HepG2 (cell line): Measurements from ENCODE around the gene RNF222. TPM values are rescaled to one million over a fixed set of nuclear protein-coding genes. Genes with fewer than 3 reads are reported as not detected.

Source experiments
- ATAC-seq: fragments of 200-7000 bp; cut with Tn5 transposase; 3 replicates; pipeline ENCODE4 v1.9.1; 2020; ENCODE audit warnings: mild to moderate bottlenecking, moderate library complexity
- BruUV-seq: library from RNA; stranded (reverse); fragments of 400-500 nt; replicated peaks from 2 replicates; lab custom pipeline; 2021; lab: Mats Ljungman, UMichigan
- CTCF ChIA-PET: fragments of 300-600 bp; formaldehyde crosslinking; extraction: SDS; loops from one replicate; lab custom pipeline; 2021; ENCODE audit warnings: low total read pairs, inconsistent platforms, low intra/inter-chr PET ratio; lab: Yijun Ruan, JAX
- POLR2A ChIA-PET: fragments of 350-600 bp; sonication (Branson Sonifier 250); formaldehyde crosslinking; loops from one replicate; lab custom pipeline; 2020; ENCODE audit warnings: antibody characterized with exemption, inconsistent platforms; lab: Yijun Ruan, JAX
- DNase-seq: peaks from one replicate; pipeline ENCODE4 v3.0.0-alpha.2; 2015; ENCODE audit warnings: low spot score
- FAIRE-seq: peaks from 3 replicates; lab custom pipeline; 2011; peaks lifted over from hg19 to GRCh38; lab: Jason Lieb, UNC
- H2AFZ ChIP-seq: one replicate; pipeline ENCODE4 v1.6.1; 2011; ENCODE audit warnings: low read length, inconsistent platforms
- H3K27ac ChIP-seq: fragments of 300-600 bp; 3 replicates; pipeline ENCODE4 v1.8.0; 2011; ENCODE audit warnings: mixed run types, mild to moderate bottlenecking, mixed read lengths, low read length, inconsistent platforms; ENCODE audit not compliant: insufficient read depth; ENCODE audit errors: extremely low read length
- H3K27me3 ChIP-seq, 2 experiments: fragments of 200-600 bp in 1 of 2; 2 replicates in 1 of 2; 3 replicates in 1 of 2; pipeline versions ENCODE4 v1.6.0 to v1.8.0; 2011; ENCODE audit warnings: low read length in 2 of 2, mild to moderate bottlenecking in 2 of 2, moderate library complexity in 2 of 2, inconsistent platforms in 1 of 2; ENCODE audit not compliant: insufficient read depth in 2 of 2, control insufficient read depth in 1 of 2
- H3K36me3 ChIP-seq, 2 experiments: fragments of 200-600 bp in 1 of 2; replicated peaks in 1 of 2; 2 replicates in 1 of 2; 3 replicates in 1 of 2; pipeline versions ENCODE4 v1.5.1 to v1.8.0; 2011; ENCODE audit warnings: low read length in 2 of 2, inconsistent platforms in 1 of 2; ENCODE audit not compliant: insufficient read depth in 2 of 2, control insufficient read depth in 1 of 2
- H3K4me1 ChIP-seq: 2 replicates; pipeline ENCODE4 v1.5.1; 2012; ENCODE audit warnings: low read length, inconsistent platforms; ENCODE audit not compliant: insufficient read depth
- H3K4me2 ChIP-seq: 2 replicates; pipeline ENCODE4 v1.6.0; 2011; ENCODE audit warnings: low read depth, low read length, inconsistent platforms
- H3K4me3 ChIP-seq, 3 experiments: fragments of 200-600 bp in 1 of 3; sonication (generic), shearing (Covaris generic) in 1 of 3; replicated peaks in 1 of 3; 2 replicates each; pipeline ENCODE4 v1.5.1; 2011 to 2016; ENCODE audit warnings: low read length in 3 of 3, inconsistent platforms in 2 of 3, low read depth in 2 of 3, mild to moderate bottlenecking in 2 of 3, control low read depth in 1 of 3, mixed read lengths in 1 of 3; ENCODE audit not compliant: insufficient read depth in 1 of 3
- H3K79me2 ChIP-seq: one replicate; pipeline ENCODE4 v1.6.1; 2011; ENCODE audit warnings: low read length, inconsistent platforms; ENCODE audit not compliant: insufficient read depth
- H3K9ac ChIP-seq: 2 replicates; pipeline ENCODE4 v1.6.0; 2011; ENCODE audit warnings: mild to moderate bottlenecking, low read depth, low read length, inconsistent platforms; ENCODE audit not compliant: insufficient read depth
- H3K9me3 ChIP-seq: 2 replicates; pipeline ENCODE4 v1.5.1; 2012; ENCODE audit warnings: mild to moderate bottlenecking, low read length
- H4K20me1 ChIP-seq: 2 replicates; pipeline ENCODE4 v1.6.0; 2011; ENCODE audit warnings: inconsistent platforms, mild to moderate bottlenecking, low read length, moderate library complexity; ENCODE audit not compliant: insufficient read depth
- HOXA3 ChIP-seq: sonication (generic); formaldehyde crosslinking; IDR thresholded peaks from 2 replicates; pipeline ENCODE4 v1.5.0; 2020; ENCODE audit warnings: missing genetic modification reagents
- POLR2AphosphoS5 ChIP-seq: IDR thresholded peaks from 2 replicates; pipeline ENCODE4 v1.6.1; 2012; ENCODE audit warnings: low read depth, low read length
- REL ChIP-seq: sonication (generic); formaldehyde crosslinking; conservative IDR thresholded peaks from 2 replicates; pipeline ENCODE4 v1.8.0; 2022; ENCODE audit warnings: mild to moderate bottlenecking, missing genetic modification reagents, moderate library complexity
- SNAI1 ChIP-seq: sonication (generic); formaldehyde crosslinking; IDR thresholded peaks from 2 replicates; pipeline ENCODE4 v1.5.0; 2020; ENCODE audit warnings: mild to moderate bottlenecking, missing genetic modification reagents, borderline replicate concordance
- STAG1 ChIP-seq: sonication (generic); formaldehyde crosslinking; IDR thresholded peaks from 2 replicates; pipeline ENCODE4 v1.4.0; 2020; ENCODE audit warnings: missing genetic modification reagents
- TRIM24 ChIP-seq: sonication (generic); formaldehyde crosslinking; IDR thresholded peaks from 2 replicates; pipeline ENCODE4 v1.8.0; 2022; ENCODE audit warnings: mild to moderate bottlenecking, missing genetic modification reagents
- ZC3H13 ChIP-seq: sonication (generic); formaldehyde crosslinking; IDR thresholded peaks from 2 replicates; pipeline ENCODE4 v1.8.1; 2023; ENCODE audit warnings: mild to moderate bottlenecking, missing genetic modification reagents, moderate library complexity
- ZNF724P ChIP-seq: sonication (generic); formaldehyde crosslinking; IDR thresholded peaks from 2 replicates; pipeline ENCODE4 v1.8.0; 2022; ENCODE audit warnings: missing genetic modification reagents, borderline replicate concordance
- ZSCAN31 ChIP-seq: sonication (generic); formaldehyde crosslinking; IDR thresholded peaks from 2 replicates; pipeline ENCODE4 v1.5.0; 2020; ENCODE audit warnings: low read depth, mild to moderate bottlenecking, missing genetic modification reagents
- WGBS: methylation state at CpG from one replicate; pipeline ENCODE4 v1.1.6; 2017; ENCODE audit warnings: low lambda C conversion rate; 5-methylcytosine and 5-hydroxymethylcytosine counted together
- in situ Hi-C: cut with HindIII; loops from 2 replicates; pipeline ENCODE4 v1.10.0; 2017; ENCODE audit warnings: low pct_unique_long_range_greater_than_20kb; ENCODE audit not compliant: extremely low pct_ligation_motif_present
- intact Hi-C: fragments of 100-400 bp; cut with micrococcal nuclease; formaldehyde crosslinking; loops from one replicate; pipeline ENCODE4 v1.10.0; 2022; ENCODE audit not compliant: unreplicated experiment
- polyA plus RNA-seq, 8 experiments: library from polyadenylated mRNA; depleted of rRNA in 3 of 8; stranded (reverse) in 7 of 8; unstranded in 1 of 8; fragments of >200 nt; fragmentation: Illumina TruSeq in 4 of 8; extraction: Trizol in 4 of 8; gene quantifications; 2 replicates each; pipeline versions ENCODE4 v1.2.1 to v1.2.3, GENCODE V29; 2011 to 2016; ENCODE audit warnings: low read depth in 4 of 8, missing spikeins in 1 of 8, mixed read lengths in 1 of 8; ENCODE audit not compliant: insufficient read depth in 1 of 8
- total RNA-seq, 5 experiments: library from RNA; depleted of rRNA; stranded (reverse); fragments of >200 nt; fragmentation: Illumina TruSeq; extraction: Trizol; gene quantifications; 2 replicates each; pipeline ENCODE4 v1.2.3, GENCODE V29; 2016; ENCODE audit warnings: low read depth in 1 of 5
- TF ChIP-seq, protein P1 (sequence below): IDR thresholded peaks from 2 replicates; pipeline ENCODE4 v1.6.1; 2016; ENCODE audit warnings: control low read depth
- TF ChIP-seq, protein P2 (sequence below): sonication (generic); formaldehyde crosslinking; IDR thresholded peaks from 2 replicates; pipeline ENCODE4 v1.5.1; 2020; ENCODE audit warnings: missing genetic modification reagents, mild to moderate bottlenecking, borderline replicate concordance
- TF ChIP-seq, protein P3 (sequence below): sonication (generic); formaldehyde crosslinking; conservative IDR thresholded peaks from 2 replicates; pipeline ENCODE4 v1.4.0; 2020; ENCODE audit warnings: missing genetic modification reagents

The RNF222 gene
- total and polyA plus RNA-seq, 2 of the 13 experiments (the other 11 are each of a cell fraction or from before 2014, with no cell fraction given) = not detected

DNA sequence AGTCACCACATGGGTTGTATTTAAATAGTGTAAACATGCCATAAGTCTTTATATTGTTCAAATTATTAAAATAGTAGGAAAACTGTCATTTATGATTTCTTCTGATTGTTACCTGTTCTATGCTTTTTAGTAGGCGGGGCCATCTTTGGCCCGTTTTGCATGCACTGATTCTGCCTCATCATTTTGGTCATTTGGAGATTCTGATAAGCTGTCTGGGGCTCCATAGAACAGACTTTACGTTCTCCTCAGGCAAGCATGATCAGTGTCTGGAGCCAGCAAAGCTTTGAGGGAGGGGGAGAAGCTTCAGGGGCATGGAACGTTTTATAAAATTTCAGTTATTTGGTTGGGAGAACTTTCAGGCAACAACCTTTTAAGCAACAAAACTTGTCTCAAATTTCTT lies 46.9 kb upstream of the RNF222 start:
- BruUV-seq = no TSS peak
- intact Hi-C loops = no loop called here
- no peak for DNase-seq
- Histone ChIP-seq H3K36me3 (peaks cover 6 to 26% of the 10 kb centered on the region in 2 experiments), H3K79me2 (peaks cover 53% of the 10 kb centered on the region), H3K9me3 (no peaks in the 10 kb centered on the region), H3K4me2 (no peak overlapping the region), H3K27ac (no peak overlapping the region), H3K4me1 (peaks cover 95% of the 10 kb centered on the region), H2AFZ (no peak overlapping the region), H4K20me1 (peaks cover 20% of the 10 kb centered on the region; the same call in 1 of the 2 replicates), H3K9ac (no peak overlapping the region), H3K27me3 (no peaks in the 10 kb centered on the region), H3K4me3 (no peak overlapping the region)
- POLR2A ChIA-PET = no interaction called here
- CTCF ChIA-PET = no interaction called here
- 96% methylated on average over 4 of the region's 4 CpGs for WGBS
- FAIRE-seq = no peak
- ATAC-seq = no peak
- in situ Hi-C loops = no loop called here
- TF ChIP-seq SNAI1 (CRISPR knock-in tag) (no peak), ZSCAN31 (no peak)

DNA sequence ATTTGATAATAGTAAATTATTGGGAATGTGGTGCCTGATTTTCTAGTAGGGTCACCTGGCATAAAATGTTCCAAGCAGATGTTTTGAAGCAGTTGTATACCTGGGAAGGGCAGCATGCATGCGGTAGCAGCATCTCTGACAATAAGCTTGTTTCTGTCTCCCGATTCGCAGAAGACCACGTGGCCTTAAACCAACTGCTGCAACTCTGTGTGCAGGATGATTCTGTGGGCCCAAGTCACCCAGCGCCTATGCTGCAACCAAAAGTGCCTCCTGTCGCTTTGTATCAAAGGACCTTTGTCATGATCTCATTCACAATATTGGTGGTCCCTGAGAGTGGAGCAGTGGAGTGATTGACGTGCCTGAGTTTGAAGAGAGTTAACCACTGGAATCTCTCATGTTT lies 46.1 kb upstream of the RNF222 start:
- ChIA-PET POLR2A (no interaction called here), CTCF (no interaction called here)
- H3K9me3 ChIP-seq = no peaks in the 10 kb centered on the region
- no peak overlapping the region for H3K4me3 ChIP-seq
- DNase-seq (no peak), FAIRE-seq (no peak), ATAC-seq (no peak)
- peaks cover 5 to 28% of the 10 kb centered on the region in 2 experiments for H3K36me3 ChIP-seq
- peaks cover 59% of the 10 kb centered on the region for H3K79me2 ChIP-seq
- no peak for TF ChIP-seq HOXA3 (CRISPR knock-in tag)
- TF ChIP-seq, protein P1, sequence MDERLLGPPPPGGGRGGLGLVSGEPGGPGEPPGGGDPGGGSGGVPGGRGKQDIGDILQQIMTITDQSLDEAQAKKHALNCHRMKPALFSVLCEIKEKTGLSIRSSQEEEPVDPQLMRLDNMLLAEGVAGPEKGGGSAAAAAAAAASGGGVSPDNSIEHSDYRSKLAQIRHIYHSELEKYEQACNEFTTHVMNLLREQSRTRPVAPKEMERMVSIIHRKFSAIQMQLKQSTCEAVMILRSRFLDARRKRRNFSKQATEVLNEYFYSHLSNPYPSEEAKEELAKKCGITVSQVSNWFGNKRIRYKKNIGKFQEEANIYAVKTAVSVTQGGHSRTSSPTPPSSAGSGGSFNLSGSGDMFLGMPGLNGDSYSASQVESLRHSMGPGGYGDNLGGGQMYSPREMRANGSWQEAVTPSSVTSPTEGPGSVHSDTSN = no peak
- no peak for TF ChIP-seq POLR2AphosphoS5
- TF ChIP-seq, protein P2, sequence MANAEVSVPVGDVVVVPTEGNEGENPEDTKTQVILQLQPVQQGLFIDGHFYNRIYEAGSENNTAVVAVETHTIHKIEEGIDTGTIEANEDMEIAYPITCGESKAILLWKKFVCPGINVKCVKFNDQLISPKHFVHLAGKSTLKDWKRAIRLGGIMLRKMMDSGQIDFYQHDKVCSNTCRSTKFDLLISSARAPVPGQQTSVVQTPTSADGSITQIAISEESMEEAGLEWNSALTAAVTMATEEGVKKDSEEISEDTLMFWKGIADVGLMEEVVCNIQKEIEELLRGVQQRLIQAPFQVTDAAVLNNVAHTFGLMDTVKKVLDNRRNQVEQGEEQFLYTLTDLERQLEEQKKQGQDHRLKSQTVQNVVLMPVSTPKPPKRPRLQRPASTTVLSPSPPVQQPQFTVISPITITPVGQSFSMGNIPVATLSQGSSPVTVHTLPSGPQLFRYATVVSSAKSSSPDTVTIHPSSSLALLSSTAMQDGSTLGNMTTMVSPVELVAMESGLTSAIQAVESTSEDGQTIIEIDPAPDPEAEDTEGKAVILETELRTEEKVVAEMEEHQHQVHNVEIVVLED (CRISPR knock-in tag) = no peak
- no peak for TF ChIP-seq ZNF724P (CRISPR knock-in tag)
- no peak for TF ChIP-seq REL (CRISPR knock-in tag)
- TF ChIP-seq TRIM24 (CRISPR knock-in tag) = no peak
- no peak for TF ChIP-seq STAG1
- TF ChIP-seq, protein P3, sequence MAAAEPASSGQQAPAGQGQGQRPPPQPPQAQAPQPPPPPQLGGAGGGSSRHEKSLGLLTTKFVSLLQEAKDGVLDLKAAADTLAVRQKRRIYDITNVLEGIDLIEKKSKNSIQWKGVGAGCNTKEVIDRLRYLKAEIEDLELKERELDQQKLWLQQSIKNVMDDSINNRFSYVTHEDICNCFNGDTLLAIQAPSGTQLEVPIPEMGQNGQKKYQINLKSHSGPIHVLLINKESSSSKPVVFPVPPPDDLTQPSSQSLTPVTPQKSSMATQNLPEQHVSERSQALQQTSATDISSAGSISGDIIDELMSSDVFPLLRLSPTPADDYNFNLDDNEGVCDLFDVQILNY (CRISPR knock-in tag) = no peak
- no peak for TF ChIP-seq ZC3H13
- in situ Hi-C loops (no loop called here), intact Hi-C loops (no loop called here)
- no peak overlapping the region for H3K27ac ChIP-seq
- 97% methylated on average over 7 of the region's 7 CpGs for WGBS
- H3K9ac ChIP-seq = no peak overlapping the region
- peaks cover 21% of the 10 kb centered on the region; the same call in 1 of the 2 replicates for H4K20me1 ChIP-seq
- H3K4me1 ChIP-seq = peaks cover 95% of the 10 kb centered on the region
- H3K27me3 ChIP-seq = no peaks in the 10 kb centered on the region
- no peak overlapping the region for H3K4me2 ChIP-seq
- H2AFZ ChIP-seq = no peak overlapping the region
- no TSS peak for BruUV-seq
